SK-N-SH treated with all-trans-retinoic acid at 6 μM for 48 hours (cell line): Measurements from ENCODE around the gene SPRR4.

Source experiments
- ATAC-seq: fragments of 200-7000 bp; cut with Tn5 transposase; 3 replicates; pipeline ENCODE4 v1.9.1; 2020; ENCODE audit warnings: mild to moderate bottlenecking, moderate library complexity
- ARNTL ChIP-seq: fragments of 450-650 bp; formaldehyde crosslinking; IDR thresholded peaks from 2 replicates; pipeline ENCODE4 v1.5.0; 2020; ENCODE audit warnings: low read depth, mild to moderate bottlenecking, moderate library complexity, borderline replicate concordance
- BACH2 ChIP-seq: fragments of 250-450 bp; sonication (Bioruptor Pico); IDR thresholded peaks from 2 replicates; pipeline ENCODE4 v1.9.0; 2021; ENCODE audit warnings: mild to moderate bottlenecking, borderline replicate concordance
- CSDC2 ChIP-seq: fragments of 250-450 bp; sonication (Bioruptor Pico); IDR thresholded peaks from 2 replicates; pipeline ENCODE4 v1.5.0; 2020; ENCODE audit warnings: mild to moderate bottlenecking, moderate library complexity
- CSRNP3 ChIP-seq: fragments of 250-450 bp; sonication (Bioruptor Pico); IDR thresholded peaks from 2 replicates; pipeline ENCODE4 v1.5.1; 2021; ENCODE audit warnings: mild to moderate bottlenecking, moderate library complexity
- GLIS3 ChIP-seq: fragments of 250-450 bp; sonication (Bioruptor Pico); IDR thresholded peaks from 2 replicates; pipeline ENCODE4 v1.5.0; 2020; ENCODE audit warnings: mild to moderate bottlenecking, moderate library complexity
- ISL1 ChIP-seq: fragments of 250-450 bp; sonication (Bioruptor Pico); IDR thresholded peaks from 2 replicates; pipeline ENCODE4 v2.1.2; 2022; ENCODE audit warnings: mild to moderate bottlenecking, moderate library complexity
- OSR1 ChIP-seq: fragments of 250-450 bp; sonication (Bioruptor Pico); IDR thresholded peaks from 2 replicates; pipeline ENCODE4 v1.8.0; 2022; ENCODE audit warnings: moderate library complexity, mild to moderate bottlenecking, inconsistent platforms
- PATZ1 ChIP-seq: fragments of 250-450 bp; sonication (Bioruptor Pico); IDR thresholded peaks from 2 replicates; pipeline ENCODE4 v1.8.0; 2020; ENCODE audit warnings: mild to moderate bottlenecking, moderate library complexity, borderline replicate concordance
- POU6F1 ChIP-seq: fragments of 250-450 bp; sonication (Bioruptor Pico); IDR thresholded peaks from 2 replicates; pipeline ENCODE4 v1.8.0; 2021; ENCODE audit warnings: low read depth, mild to moderate bottlenecking, moderate library complexity, borderline replicate concordance
- PPARA ChIP-seq: fragments of 250-450 bp; sonication (Bioruptor Pico); IDR thresholded peaks from 2 replicates; pipeline ENCODE4 v1.5.0; 2020; ENCODE audit warnings: mild to moderate bottlenecking, borderline replicate concordance
- RARB ChIP-seq: fragments of 250-450 bp; sonication (Bioruptor Pico); IDR thresholded peaks from 2 replicates; pipeline ENCODE4 v1.8.0; 2021; ENCODE audit warnings: mild to moderate bottlenecking, moderate library complexity
- SNAI2 ChIP-seq: fragments of 250-450 bp; sonication (Bioruptor Pico); IDR thresholded peaks from 2 replicates; pipeline ENCODE4 v1.5.0; 2020; ENCODE audit warnings: mild to moderate bottlenecking, moderate library complexity
- TCF4 ChIP-seq: fragments of 250-450 bp; sonication (Bioruptor Pico); IDR thresholded peaks from 2 replicates; pipeline ENCODE4 v1.8.0; 2021; ENCODE audit warnings: mild to moderate bottlenecking, moderate library complexity, borderline replicate concordance
- TOX ChIP-seq: fragments of 250-450 bp; sonication (Bioruptor Pico); IDR thresholded peaks from 2 replicates; pipeline ENCODE4 v1.8.0; 2021; ENCODE audit warnings: mild to moderate bottlenecking, moderate library complexity, borderline replicate concordance
- TSHZ2 ChIP-seq: fragments of 250-450 bp; sonication (Bioruptor Pico); IDR thresholded peaks from 2 replicates; pipeline ENCODE4 v1.5.0; 2020; ENCODE audit warnings: mild to moderate bottlenecking, moderate library complexity
- ZC3H10 ChIP-seq: fragments of 250-450 bp; sonication (Bioruptor Pico); IDR thresholded peaks from 2 replicates; pipeline ENCODE4 v1.5.1; 2021; ENCODE audit warnings: mild to moderate bottlenecking, moderate library complexity
- ZFP3 ChIP-seq: fragments of 250-450 bp; sonication (Bioruptor Pico); IDR thresholded peaks from 2 replicates; pipeline ENCODE4 v1.5.0; 2020; ENCODE audit warnings: mild to moderate bottlenecking, moderate library complexity
- ZFP30 ChIP-seq: fragments of 450-650 bp; formaldehyde crosslinking; IDR thresholded peaks from 2 replicates; pipeline ENCODE4 v1.5.0; 2022; ENCODE audit warnings: mild to moderate bottlenecking, moderate library complexity
- ZNF70 ChIP-seq: fragments of 450-650 bp; formaldehyde crosslinking; IDR thresholded peaks from 2 replicates; pipeline ENCODE4 v1.5.0; 2020; ENCODE audit warnings: mild to moderate bottlenecking, moderate library complexity
- ZNF8 ChIP-seq: fragments of 450-650 bp; formaldehyde crosslinking; IDR thresholded peaks from 2 replicates; pipeline ENCODE4 v1.5.0; 2020; ENCODE audit warnings: mild to moderate bottlenecking, moderate library complexity

Gene SPRR4

DNA sequence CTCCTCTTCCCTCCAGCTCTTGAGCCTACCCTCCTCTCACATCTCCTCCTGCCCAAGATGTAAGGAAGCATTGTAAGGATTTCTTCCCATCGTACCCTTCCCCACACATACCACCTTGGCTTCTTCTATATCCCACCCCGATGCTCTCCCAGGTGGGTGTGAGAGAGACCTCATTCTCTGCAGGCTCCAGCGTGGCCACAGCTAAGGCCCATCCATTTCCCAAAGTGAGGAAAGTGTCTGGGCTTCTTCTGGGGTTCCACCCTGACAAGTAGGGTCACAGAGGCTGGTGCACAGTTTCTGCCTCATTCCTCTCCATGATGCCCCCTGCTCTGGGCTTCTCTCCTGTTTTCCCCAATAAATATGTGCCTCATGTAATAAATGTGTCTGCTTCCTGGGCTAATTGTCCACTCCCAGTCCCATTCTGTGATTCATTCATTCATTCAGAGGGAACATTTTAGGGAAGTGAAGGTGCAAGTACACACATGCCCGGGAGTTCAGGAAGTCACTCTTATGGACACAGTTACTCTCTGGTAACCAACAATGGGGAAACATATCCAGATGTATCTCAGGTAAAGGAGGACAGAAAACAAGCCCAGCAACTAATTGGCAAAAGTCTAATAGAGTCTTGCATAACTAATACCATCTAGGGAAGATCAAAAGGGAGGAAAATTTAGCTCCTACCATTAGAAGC, 1.9 kb downstream of the SPRR4 start:
- TF ChIP-seq SNAI2 (CRISPR knock-in tag) (no peak), PATZ1 (CRISPR knock-in tag) (no peak), ISL1 (no peak), OSR1 (CRISPR knock-in tag) (no peak), ARNTL (CRISPR knock-in tag) (no peak), GLIS3 (CRISPR knock-in tag) (no peak)
- no peak for ATAC-seq

GRCh38 chr1:152976688-152977087, 6.2 kb downstream of the SPRR4 start:
- no peak for TF ChIP-seq ZFP30
- no peak for TF ChIP-seq TCF4 (CRISPR knock-in tag)
- no peak for TF ChIP-seq CSDC2 (CRISPR knock-in tag)
- no peak for TF ChIP-seq ZC3H10 (CRISPR knock-in tag)
- no peak for TF ChIP-seq GLIS3 (CRISPR knock-in tag)
- TF ChIP-seq CSRNP3, result no peak
- TF ChIP-seq PPARA, result no peak
- TF ChIP-seq ARNTL (CRISPR knock-in tag), result no peak
- no peak for ATAC-seq

GRCh38 chr1:152977614-152978013, 7.2 kb downstream of the SPRR4 start:
- TF ChIP-seq TSHZ2 (CRISPR knock-in tag) (no peak), BACH2 (CRISPR knock-in tag) (no peak), TCF4 (CRISPR knock-in tag) (no peak), CSDC2 (CRISPR knock-in tag) (no peak), ZNF70 (CRISPR knock-in tag) (no peak), ZFP3 (CRISPR knock-in tag) (no peak), PATZ1 (CRISPR knock-in tag) (no peak), ISL1 (no peak), ZC3H10 (CRISPR knock-in tag) (no peak), RARB (no peak), ZFP30 (no peak), ZNF8 (CRISPR knock-in tag) (no peak), OSR1 (CRISPR knock-in tag) (no peak), TOX (CRISPR knock-in tag) (no peak), POU6F1 (CRISPR knock-in tag) (no peak), ARNTL (CRISPR knock-in tag) (no peak)
- ATAC-seq, result no peak
